HG03045 (cell line): ENCODE measurements around the gene MGAT5.

Experiments used
- ATAC-seq: cut with Tn5 transposase; IDR thresholded peaks from one replicate; pipeline ENCODE4 v1.9.1; 2021; ENCODE audit warnings: mild to moderate bottlenecking, moderate library complexity; ENCODE audit not compliant: unreplicated experiment

MGAT5 gene

GRCh38 chr2:134253117-134253704 is 661 bp upstream of the MGAT5 start:
- peak; percentile 64 for ATAC-seq

GRCh38 chr2:134254824-134255223 is 952 bp downstream of the MGAT5 start:
- no peak for ATAC-seq

DNA sequence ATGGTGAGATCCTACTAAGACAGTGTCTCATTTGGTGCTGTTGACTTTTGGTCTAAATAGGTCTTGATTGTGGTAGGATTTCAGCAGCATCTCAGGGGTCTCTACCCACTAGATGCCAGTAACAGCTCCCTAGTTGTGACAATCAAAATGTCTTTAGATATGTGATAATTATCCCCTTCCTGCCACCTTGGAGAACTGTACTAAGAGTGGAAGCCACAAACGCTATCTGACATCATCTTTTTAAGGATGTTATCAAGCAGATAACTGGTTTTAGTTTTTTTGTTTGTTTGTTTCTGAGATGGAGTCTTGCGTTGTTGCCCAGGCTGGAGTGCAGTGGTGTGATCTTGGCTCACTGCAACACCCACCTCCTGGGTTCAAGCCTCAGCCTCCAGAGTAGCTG is 3.1 kb downstream of the MGAT5 start:
- no peak for ATAC-seq

- no peak for ATAC-seq
Observed at GRCh38 chr2:134257509-134257908, 3.6 kb downstream of the MGAT5 start.

DNA sequence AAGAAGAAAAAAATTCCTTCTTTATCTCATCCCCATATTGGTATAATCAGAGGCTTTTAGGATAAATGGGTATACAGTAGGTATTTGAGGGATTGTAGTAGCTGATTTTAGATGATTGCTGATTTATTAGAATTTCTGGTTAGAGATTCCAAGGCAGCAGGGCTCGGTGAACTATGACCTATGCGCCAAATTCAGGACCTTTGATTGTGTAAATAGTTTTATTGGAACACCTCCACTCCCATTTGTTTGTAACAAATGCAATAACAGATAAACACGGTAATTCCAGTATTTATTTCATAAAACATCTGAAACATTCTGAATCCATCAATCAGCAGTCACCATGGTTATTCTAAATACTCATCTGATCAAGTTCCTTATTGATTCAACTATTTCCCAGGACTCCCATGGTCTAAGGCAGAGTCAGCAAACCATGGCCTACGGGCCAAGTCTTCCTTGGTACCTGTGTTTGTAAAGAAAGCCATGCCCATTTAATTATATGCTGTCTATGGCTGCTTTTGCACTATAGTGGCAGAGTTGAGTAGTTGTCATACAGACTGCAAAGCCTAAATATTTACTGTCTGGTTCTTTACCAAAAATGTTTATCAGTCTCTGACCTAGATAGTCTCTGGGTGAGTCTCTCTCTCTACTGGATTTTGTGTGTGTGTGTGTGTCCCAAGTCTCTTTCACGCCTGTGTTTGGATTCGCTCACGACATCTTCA is 4.3 kb downstream of the MGAT5 start:
- no peak for ATAC-seq

GRCh38 chr2:134258684-134259388 is 5.0 kb downstream of the MGAT5 start:
- no peak for ATAC-seq

DNA sequence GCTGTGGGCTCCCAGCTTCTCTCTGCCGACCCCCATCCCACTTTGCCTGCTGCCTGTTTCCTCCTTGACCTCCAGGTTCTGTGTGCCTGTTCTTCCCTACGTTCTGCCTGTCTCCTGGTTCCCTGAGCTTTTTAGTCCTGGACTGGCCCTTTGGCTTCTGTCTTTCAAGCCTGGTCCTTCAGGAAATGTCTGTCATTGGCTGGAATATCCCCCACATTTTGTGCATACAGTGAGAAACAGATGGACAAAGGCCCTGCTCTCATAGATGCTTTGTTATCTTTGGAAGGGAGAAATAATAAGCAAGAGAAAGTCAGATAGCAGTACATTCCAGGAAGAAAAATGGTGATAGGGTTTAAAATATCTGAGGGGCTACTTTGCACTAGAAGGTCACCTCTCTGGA is 5.7 kb downstream of the MGAT5 start:
- ATAC-seq: no peak

- no peak for ATAC-seq
Observed at GRCh38 chr2:134259994-134260393, 6.1 kb downstream of the MGAT5 start.

DNA sequence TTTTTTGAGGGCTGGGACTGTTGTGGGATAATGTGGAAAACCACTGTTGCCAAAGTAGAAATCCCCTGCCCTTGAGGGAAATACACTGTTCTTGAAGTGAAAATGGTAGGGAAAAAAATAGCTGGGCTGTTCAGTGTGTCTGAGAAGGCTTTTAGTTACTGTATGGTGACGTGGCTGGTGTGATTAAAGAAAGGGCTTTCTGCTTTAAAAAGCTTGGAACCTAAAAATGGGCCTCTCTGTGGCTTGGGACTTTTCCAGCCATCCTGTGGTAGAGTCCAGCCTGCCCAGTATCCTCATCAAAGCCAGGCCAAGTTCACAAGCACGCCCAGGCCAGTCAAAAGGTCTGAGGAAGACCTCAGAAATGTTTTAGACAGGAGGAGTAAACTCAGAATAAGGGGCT is 6.8 kb downstream of the MGAT5 start:
- no peak for ATAC-seq

DNA sequence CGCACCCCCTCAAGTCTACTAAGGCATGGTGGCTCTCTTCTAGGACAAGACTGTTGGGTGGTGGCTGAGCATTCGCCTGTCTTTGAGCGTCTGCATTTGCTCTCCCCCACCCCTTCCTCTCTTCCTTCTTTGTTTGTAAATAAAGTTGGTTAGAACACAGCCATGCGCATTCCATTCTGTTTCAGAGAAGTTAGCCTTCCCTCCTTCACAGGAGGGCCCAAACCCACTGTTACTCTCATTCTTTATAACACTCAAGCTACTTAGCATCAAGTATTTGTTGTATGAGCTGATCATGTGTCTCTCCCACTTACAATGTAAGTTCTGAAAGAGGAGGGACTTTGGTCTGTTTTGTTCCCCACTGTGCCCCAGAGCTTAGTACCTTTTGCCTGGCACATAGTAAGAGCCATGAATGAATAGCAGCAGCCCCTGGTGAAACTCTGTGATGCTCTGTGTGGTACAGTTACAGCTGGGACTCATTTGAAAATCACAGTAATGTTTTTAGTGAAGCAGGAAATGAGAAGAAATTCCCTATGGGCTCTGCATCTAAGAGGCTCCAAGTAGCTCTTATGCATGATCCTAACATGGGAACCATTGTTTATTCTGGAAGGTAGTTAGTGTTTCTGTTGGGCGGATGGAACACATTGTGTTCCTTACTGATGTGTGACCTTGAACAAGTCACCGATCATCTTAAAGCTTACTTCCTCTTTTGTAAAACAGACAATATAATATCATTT is 7.7 kb downstream of the MGAT5 start:
- ATAC-seq: peak; percentile 58

DNA sequence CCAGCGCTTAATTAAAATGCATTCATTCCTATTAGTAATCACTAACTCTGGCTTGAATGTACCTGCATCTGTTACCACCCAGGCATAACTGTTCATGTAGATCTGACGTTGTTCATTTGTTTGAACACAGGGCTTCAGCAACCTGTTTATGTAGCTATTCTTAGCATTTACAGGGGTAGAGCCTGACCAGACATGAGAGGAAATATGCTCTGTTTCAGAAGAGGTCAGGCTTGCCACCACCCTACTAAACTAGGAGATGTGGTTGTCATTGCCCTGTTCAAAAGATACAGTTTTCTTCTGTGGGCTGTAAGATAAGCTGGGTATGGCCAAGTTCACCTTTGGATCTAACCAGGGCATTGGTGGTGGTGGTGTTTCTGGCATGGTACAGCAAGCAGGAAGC is 8.8 kb downstream of the MGAT5 start:
- ATAC-seq: no peak

DNA sequence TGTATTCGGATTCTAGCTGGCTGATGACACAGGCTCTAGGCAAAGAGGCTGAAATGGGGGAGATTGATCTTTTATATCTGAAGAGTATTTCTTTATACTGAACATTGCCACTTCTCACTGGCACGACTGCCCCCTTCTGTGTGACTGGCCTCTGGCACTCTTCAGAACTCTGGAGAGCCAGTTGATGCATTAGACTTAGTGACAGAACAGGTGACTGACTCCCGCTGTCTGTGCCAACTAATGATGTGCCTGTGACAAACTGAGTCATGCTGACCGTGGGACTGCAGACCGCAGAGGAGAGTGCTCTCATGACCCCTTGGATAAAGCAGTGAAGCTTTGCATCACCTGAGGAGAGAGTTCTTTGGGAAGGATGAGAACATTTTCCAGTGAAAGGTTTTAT is 14.4 kb downstream of the MGAT5 start:
- ATAC-seq: no peak

- no peak for ATAC-seq
Observed at GRCh38 chr2:134269230-134269629, 15.4 kb downstream of the MGAT5 start.

GRCh38 chr2:134269972-134270735 is 16.3 kb downstream of the MGAT5 start:
- ATAC-seq: no peak

GRCh38 chr2:134271758-134272157 is 17.9 kb downstream of the MGAT5 start:
- ATAC-seq: no peak

DNA sequence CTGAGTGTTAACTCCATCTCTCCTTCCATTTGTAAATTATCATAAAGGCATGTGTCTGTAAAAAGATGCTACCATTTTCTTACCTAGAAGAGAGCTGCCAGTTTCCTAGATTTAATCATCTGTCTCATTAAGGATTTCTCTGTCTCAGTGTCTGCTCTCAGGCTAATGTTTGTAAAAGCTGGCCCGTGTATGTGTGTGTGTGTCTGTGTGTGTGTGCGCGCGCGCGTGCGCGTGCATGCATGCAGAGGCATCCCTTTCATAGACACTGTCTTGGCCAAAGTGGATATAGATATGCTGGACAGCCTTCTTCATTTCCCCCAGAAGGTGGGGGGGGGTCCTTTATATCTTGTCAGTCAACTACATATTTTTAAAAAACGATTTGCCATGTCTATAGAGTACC is 18.9 kb downstream of the MGAT5 start:
- no peak for ATAC-seq

DNA sequence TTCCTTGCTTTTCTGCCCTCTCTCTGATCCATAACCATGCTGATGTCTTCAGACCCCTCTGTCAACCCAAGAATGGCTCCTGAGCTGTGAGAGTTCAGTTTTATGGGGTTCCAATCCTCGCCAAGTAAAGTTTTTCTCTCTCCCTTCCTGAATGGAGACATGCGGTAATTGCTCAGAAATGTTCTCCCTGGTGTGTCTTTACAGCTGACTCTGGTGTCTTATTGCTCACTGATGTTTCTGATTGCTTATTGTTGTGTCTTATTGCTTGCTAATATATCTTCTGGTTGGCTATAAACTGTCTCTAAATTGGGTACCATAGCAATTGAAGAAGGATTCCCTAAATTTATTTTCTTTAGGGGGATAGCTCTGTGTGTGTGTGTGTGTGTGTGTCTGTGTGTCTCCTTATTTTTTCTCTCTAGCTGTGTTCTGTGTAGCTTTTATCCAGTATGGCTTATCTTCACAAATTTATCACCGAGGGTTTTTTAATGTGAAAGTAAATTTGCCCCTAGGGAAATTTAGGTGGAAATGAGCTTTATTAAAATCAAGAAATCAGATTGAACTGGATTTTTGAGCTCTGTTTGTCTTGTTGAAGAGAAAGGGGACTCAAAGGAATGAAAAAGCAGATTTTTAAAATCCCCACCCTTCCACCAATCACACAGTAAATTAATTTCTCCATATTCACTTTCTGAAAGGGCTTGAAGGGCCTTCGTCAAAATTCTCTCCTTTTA is 19.5 kb downstream of the MGAT5 start:
- no peak for ATAC-seq

- no peak for ATAC-seq
Observed at GRCh38 chr2:134274121-134274520, 20.2 kb downstream of the MGAT5 start.

- peak; percentile 63 for ATAC-seq
Observed at GRCh38 chr2:134275058-134275862, 21.4 kb downstream of the MGAT5 start.
